ENCODE results near the gene LAMA3. TPM values are rescaled to one million over a fixed set of nuclear protein-coding genes. Genes with fewer than 3 reads are reported as not detected.

Gene LAMA3
- total and polyA plus RNA-seq, 4 donors = 0.26 to 3.9 (median 0.37) TPM

DNA sequence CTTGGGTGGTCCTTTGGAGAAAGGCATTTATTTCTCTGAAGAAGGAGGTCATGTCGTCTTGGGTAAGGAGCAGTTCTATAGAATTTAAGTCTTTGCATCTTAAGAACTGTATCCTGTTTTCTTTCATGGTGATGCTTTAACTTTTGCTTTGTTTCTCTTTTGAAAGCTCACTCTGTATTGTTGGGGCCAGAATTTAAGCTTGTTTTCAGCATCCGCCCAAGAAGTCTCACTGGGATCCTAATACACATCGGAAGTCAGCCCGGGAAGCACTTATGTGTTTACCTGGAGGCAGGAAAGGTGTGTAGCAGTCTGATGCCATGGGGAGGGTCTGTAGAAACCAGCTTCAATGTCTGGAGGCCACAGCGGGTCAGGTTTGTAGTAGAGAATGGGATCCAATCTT, 260.6 kb downstream of the LAMA3 start:
- H3K27ac ChIP-seq (ENCODE audit: low read depth in 1 of 2, low read length in 2 of 2) = no peak overlapping the region

DNA sequence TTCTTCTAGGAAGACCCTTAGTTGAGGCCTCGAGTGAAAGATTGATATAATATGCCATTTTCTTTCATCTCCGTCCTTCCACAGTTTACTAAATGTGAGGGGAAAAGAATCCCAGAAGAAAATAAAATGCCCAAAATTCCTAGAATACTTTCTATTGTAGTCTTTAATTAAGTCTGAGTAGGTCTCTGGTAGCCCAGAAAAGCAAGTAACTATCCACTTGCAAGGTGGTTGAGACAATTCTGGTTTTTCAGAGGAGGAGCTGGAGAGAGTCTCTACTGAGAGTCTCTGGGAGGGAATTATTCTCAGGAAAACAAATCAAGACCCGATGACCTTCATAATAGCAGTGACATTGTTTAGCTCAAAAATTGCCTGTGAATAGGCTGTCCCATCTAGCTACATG, 261.4 kb downstream of the LAMA3 start:
- H3K27me3 ChIP-seq (ENCODE audit: control insufficient read depth in 4 of 4, insufficient read depth in 4 of 4, low read length in 3 of 4) = no peaks in the 10 kb centered on the region
- H3K9ac ChIP-seq (ENCODE audit: low read depth in 1 of 2, low read length in 2 of 2) = no peak overlapping the region
- H3K36me3 ChIP-seq (ENCODE audit: control insufficient read depth in 4 of 4, insufficient read depth in 3 of 4, low read depth in 1 of 4, low read length in 3 of 4) = no peaks in the 10 kb centered on the region
- DNase-seq (ENCODE audit: low spot score) = no peak
- no peak for TF ChIP-seq SP1 (IDR thresholded peaks at IDR 0.05)
- TF ChIP-seq RXRA (IDR thresholded peaks at IDR 0.05) = no peak
- no peak for TF ChIP-seq YY1 (IDR thresholded peaks at IDR 0.05)
- no peak for TF ChIP-seq GABPA (IDR thresholded peaks at IDR 0.05 in 1 of 2, conservative IDR thresholded peaks at IDR 0.05 in 1 of 2)
- TF ChIP-seq, protein P1, sequence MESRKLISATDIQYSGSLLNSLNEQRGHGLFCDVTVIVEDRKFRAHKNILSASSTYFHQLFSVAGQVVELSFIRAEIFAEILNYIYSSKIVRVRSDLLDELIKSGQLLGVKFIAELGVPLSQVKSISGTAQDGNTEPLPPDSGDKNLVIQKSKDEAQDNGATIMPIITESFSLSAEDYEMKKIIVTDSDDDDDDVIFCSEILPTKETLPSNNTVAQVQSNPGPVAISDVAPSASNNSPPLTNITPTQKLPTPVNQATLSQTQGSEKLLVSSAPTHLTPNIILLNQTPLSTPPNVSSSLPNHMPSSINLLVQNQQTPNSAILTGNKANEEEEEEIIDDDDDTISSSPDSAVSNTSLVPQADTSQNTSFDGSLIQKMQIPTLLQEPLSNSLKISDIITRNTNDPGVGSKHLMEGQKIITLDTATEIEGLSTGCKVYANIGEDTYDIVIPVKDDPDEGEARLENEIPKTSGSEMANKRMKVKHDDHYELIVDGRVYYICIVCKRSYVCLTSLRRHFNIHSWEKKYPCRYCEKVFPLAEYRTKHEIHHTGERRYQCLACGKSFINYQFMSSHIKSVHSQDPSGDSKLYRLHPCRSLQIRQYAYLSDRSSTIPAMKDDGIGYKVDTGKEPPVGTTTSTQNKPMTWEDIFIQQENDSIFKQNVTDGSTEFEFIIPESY (IDR thresholded peaks at IDR 0.05) = no peak
- WGBS = 90% methylated on average over 3 of the region's 3 CpGs
- no peaks in the 10 kb centered on the region for H3K4me1 ChIP-seq (ENCODE audit: control insufficient read depth in 4 of 4, insufficient read depth in 4 of 4, low read length in 3 of 4)
- no peak overlapping the region for H3K4me3 ChIP-seq (ENCODE audit: low read depth in 1 of 3, low read length in 3 of 3)
- no peak overlapping the region for H3K27ac ChIP-seq (ENCODE audit: low read depth in 1 of 2, low read length in 2 of 2)
- no peaks in the 10 kb centered on the region for H3K9me3 ChIP-seq (ENCODE audit: control insufficient read depth in 4 of 4, low read length in 3 of 4)

More for the DNA sequence above, 260.6 kb downstream of the LAMA3 start:
- Histone ChIP-seq H3K36me3 (ENCODE audit: control insufficient read depth in 4 of 4, insufficient read depth in 3 of 4, low read depth in 1 of 4, low read length in 3 of 4) (no peaks in the 10 kb centered on the region), H3K9me3 (ENCODE audit: control insufficient read depth in 4 of 4, low read length in 3 of 4) (no peaks in the 10 kb centered on the region), H3K27me3 (ENCODE audit: control insufficient read depth in 4 of 4, insufficient read depth in 4 of 4, low read length in 3 of 4) (no peaks in the 10 kb centered on the region), H3K9ac (ENCODE audit: low read depth in 1 of 2, low read length in 2 of 2) (no peak overlapping the region), H3K4me1 (ENCODE audit: control insufficient read depth in 4 of 4, insufficient read depth in 4 of 4, low read length in 3 of 4) (no peaks in the 10 kb centered on the region), H3K4me3 (ENCODE audit: low read depth in 1 of 3, low read length in 3 of 3) (no peak overlapping the region)
- TF ChIP-seq, protein P2, sequence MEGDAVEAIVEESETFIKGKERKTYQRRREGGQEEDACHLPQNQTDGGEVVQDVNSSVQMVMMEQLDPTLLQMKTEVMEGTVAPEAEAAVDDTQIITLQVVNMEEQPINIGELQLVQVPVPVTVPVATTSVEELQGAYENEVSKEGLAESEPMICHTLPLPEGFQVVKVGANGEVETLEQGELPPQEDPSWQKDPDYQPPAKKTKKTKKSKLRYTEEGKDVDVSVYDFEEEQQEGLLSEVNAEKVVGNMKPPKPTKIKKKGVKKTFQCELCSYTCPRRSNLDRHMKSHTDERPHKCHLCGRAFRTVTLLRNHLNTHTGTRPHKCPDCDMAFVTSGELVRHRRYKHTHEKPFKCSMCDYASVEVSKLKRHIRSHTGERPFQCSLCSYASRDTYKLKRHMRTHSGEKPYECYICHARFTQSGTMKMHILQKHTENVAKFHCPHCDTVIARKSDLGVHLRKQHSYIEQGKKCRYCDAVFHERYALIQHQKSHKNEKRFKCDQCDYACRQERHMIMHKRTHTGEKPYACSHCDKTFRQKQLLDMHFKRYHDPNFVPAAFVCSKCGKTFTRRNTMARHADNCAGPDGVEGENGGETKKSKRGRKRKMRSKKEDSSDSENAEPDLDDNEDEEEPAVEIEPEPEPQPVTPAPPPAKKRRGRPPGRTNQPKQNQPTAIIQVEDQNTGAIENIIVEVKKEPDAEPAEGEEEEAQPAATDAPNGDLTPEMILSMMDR (IDR thresholded peaks at IDR 0.05; ENCODE audit: low read depth, low read length, missing input control) = no peak
- TF ChIP-seq, protein P1 (IDR thresholded peaks at IDR 0.05) = no peak
- TF ChIP-seq SP1 (IDR thresholded peaks at IDR 0.05) (no peak), EGR1 (IDR thresholded peaks at IDR 0.05; ENCODE audit: low read depth in 2 of 2) (no peak), HNF4G (IDR thresholded peaks at IDR 0.05) (no peak), TAF1 (conservative IDR thresholded peaks at IDR 0.05) (no peak), NR2F2 (IDR thresholded peaks at IDR 0.05) (no peak), GABPA (IDR thresholded peaks at IDR 0.05 in 1 of 2, conservative IDR thresholded peaks at IDR 0.05 in 1 of 2) (no peak), YY1 (IDR thresholded peaks at IDR 0.05) (no peak), FOXA1 (IDR thresholded peaks at IDR 0.05) (no peak)
- TF ChIP-seq, protein P3, sequence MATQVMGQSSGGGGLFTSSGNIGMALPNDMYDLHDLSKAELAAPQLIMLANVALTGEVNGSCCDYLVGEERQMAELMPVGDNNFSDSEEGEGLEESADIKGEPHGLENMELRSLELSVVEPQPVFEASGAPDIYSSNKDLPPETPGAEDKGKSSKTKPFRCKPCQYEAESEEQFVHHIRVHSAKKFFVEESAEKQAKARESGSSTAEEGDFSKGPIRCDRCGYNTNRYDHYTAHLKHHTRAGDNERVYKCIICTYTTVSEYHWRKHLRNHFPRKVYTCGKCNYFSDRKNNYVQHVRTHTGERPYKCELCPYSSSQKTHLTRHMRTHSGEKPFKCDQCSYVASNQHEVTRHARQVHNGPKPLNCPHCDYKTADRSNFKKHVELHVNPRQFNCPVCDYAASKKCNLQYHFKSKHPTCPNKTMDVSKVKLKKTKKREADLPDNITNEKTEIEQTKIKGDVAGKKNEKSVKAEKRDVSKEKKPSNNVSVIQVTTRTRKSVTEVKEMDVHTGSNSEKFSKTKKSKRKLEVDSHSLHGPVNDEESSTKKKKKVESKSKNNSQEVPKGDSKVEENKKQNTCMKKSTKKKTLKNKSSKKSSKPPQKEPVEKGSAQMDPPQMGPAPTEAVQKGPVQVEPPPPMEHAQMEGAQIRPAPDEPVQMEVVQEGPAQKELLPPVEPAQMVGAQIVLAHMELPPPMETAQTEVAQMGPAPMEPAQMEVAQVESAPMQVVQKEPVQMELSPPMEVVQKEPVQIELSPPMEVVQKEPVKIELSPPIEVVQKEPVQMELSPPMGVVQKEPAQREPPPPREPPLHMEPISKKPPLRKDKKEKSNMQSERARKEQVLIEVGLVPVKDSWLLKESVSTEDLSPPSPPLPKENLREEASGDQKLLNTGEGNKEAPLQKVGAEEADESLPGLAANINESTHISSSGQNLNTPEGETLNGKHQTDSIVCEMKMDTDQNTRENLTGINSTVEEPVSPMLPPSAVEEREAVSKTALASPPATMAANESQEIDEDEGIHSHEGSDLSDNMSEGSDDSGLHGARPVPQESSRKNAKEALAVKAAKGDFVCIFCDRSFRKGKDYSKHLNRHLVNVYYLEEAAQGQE (IDR thresholded peaks at IDR 0.05) = no peak
- 85% methylated on average over 5 of the region's 5 CpGs for WGBS
- no peak for DNase-seq (ENCODE audit: low spot score)
